ENCODE measurements around the gene SLC35E1. TPM values are rescaled to one million over a fixed set of nuclear protein-coding genes. Genes with fewer than 3 reads are reported as not detected.

SLC35E1 gene
- total RNA-seq, 1 donor from 2014 or later = 48.7 TPM

Other genes starting within 250 kb of the SLC35E1 start
- 228 TPM for gene KLF2, start 247.6 kb downstream of the SLC35E1 start, total RNA-seq
- 35.6 TPM for gene EPS15L1, start 100.4 kb downstream of the SLC35E1 start, total RNA-seq
- not detected for gene CALR3, start 76.2 kb downstream of the SLC35E1 start, total RNA-seq
- 3.2 TPM for gene C19orf44, start 76.0 kb downstream of the SLC35E1 start, total RNA-seq
- 34.3 TPM for gene CHERP, start 30.0 kb downstream of the SLC35E1 start, total RNA-seq
- gene MED26, start 55.8 kb upstream of the SLC35E1 start, total RNA-seq = 12.7 TPM
- 56.2 TPM for gene SMIM7, start 87.7 kb upstream of the SLC35E1 start, total RNA-seq
- gene TMEM38A, start 88.7 kb upstream of the SLC35E1 start, total RNA-seq = 2.1 TPM
- not detected for gene NWD1, start 147.4 kb upstream of the SLC35E1 start, total RNA-seq

Measured in mesenteric fat pad (tissue), 1 donor.